Lower leg skin (tissue), 4 donors: ENCODE data around the gene HPD. TPM values are rescaled to one million over a fixed set of nuclear protein-coding genes. Genes with fewer than 3 reads are reported as not detected.
"Not testable (repeated sequence)": the region's sequence is repeated elsewhere in the genome, so short reads cannot be mapped to it uniquely, and the experiment has no call there.

Experiments
- DNase-seq, 2 donors: peaks; one replicate each; pipeline ENCODE4 v3.0.0-alpha.2; 2019; ENCODE audit warnings: low spot score in 2 of 2
- H3K4me3 ChIP-seq: fragments of 200-600 bp; sonication (generic); 2 replicates; pipeline ENCODE4 v1.5.1; 2017; ENCODE audit warnings: mild to moderate bottlenecking, low read depth; ENCODE audit not compliant: poor library complexity, severe bottlenecking
- POLR2A ChIP-seq, 2 donors: fragments of 450-650 bp; IDR thresholded peaks; one replicate each; pipeline ENCODE4 v1.6.1; 2016 to 2017; ENCODE audit warnings: antibody characterized with exemption in 2 of 2, mild to moderate bottlenecking in 1 of 2, moderate library complexity in 1 of 2
- WGBS, 2 donors: methylation state at CpG; one replicate each; pipeline ENCODE4 v1.1.5; 2018; 5-methylcytosine and 5-hydroxymethylcytosine counted together
- intact Hi-C: fragments of 100-400 bp; cut with DNase I; formaldehyde crosslinking; loops from one replicate; pipeline ENCODE4 v1.15.0; 2023; ENCODE audit warnings: low total_unique reads
- total RNA-seq, 4 donors: library from RNA; depleted of rRNA; stranded (reverse); fragments of >200 nt; gene quantifications; one replicate each; pipeline ENCODE4 v1.1.0, GENCODE V29; 2016
- TF ChIP-seq, protein P1 (sequence below), 3 donors: fragments of 450-650 bp; IDR thresholded peaks; one replicate each; pipeline ENCODE4 v1.5.1; 2016; ENCODE audit warnings: antibody characterized with exemption in 3 of 3, mild to moderate bottlenecking in 3 of 3, moderate library complexity in 2 of 3

HPD gene
- total RNA-seq, 4 donors from 2014 or later: not detected

- no peak for DNase-seq
- TF ChIP-seq, protein P1, sequence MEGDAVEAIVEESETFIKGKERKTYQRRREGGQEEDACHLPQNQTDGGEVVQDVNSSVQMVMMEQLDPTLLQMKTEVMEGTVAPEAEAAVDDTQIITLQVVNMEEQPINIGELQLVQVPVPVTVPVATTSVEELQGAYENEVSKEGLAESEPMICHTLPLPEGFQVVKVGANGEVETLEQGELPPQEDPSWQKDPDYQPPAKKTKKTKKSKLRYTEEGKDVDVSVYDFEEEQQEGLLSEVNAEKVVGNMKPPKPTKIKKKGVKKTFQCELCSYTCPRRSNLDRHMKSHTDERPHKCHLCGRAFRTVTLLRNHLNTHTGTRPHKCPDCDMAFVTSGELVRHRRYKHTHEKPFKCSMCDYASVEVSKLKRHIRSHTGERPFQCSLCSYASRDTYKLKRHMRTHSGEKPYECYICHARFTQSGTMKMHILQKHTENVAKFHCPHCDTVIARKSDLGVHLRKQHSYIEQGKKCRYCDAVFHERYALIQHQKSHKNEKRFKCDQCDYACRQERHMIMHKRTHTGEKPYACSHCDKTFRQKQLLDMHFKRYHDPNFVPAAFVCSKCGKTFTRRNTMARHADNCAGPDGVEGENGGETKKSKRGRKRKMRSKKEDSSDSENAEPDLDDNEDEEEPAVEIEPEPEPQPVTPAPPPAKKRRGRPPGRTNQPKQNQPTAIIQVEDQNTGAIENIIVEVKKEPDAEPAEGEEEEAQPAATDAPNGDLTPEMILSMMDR (IDR thresholded peaks at IDR 0.05): no peak
- TF ChIP-seq POLR2A (IDR thresholded peaks at IDR 0.05): no peak
- WGBS, 2 donors: 54 to 66% methylated on average over 6 of the region's 6 CpGs
- intact Hi-C loops: no loop called here
- H3K4me3 ChIP-seq: no peak overlapping the region
Measured at GRCh38 chr12:121888083-121888477, 29.4 kb upstream of the HPD start.

GRCh38 chr12:121885129-121885528 lies 26.5 kb upstream of the HPD start:
- DNase-seq, intact Hi-C loops, H3K4me3 ChIP-seq: not testable (repeated sequence)
- WGBS, 2 donors: 84 to 91% methylated on average over 11 of the region's 11 CpGs

DNA sequence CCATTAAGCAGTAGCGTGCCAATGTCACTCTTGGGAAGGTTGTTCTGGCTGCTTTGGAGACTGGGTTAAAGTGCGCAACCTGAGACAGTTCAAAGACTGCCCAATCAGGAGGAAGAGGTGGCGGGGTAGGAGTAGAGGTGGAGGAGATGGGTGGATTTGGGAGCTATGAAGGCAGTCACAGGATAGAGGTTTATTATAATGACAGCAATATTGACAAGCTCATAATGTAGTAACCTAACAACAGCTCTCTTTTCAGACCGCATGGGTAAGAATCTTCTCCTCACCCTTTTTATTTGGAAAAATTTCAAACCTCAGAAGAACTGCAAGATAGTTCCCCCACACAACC lies 24.6 kb upstream of the HPD start:
- H3K4me3 ChIP-seq: no peak overlapping the region
- TF ChIP-seq POLR2A (IDR thresholded peaks at IDR 0.05): no peak
- TF ChIP-seq, protein P1 (IDR thresholded peaks at IDR 0.05): no peak
- intact Hi-C loops: no loop called here
- WGBS, 2 donors: 49 to 59% methylated on average over 4 of the region's 4 CpGs
- DNase-seq: no peak

DNA sequence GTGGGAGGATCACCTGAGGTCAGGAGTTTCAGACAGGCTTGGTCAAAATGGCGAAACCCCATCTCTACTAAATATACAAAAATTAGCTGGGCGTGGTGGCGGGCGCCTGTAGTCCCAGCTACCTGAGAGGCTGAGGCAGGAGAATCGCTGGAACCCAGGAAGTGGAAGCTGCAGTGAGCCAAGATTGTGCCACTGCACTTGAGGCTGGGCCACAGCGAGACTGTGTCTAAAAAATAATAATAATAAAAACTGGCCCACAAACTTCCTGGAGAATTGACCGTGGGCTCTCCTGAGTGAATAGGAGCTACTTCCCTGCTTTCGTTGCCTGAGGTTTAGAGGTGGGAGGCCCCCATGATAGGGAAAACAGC lies 17.4 kb upstream of the HPD start:
- H3K4me3 ChIP-seq, intact Hi-C loops, DNase-seq: not testable (repeated sequence)
- WGBS, 2 donors: 91 to 94% methylated on average over 8 of the region's 8 CpGs

GRCh38 chr12:121875582-121875981 lies 16.9 kb upstream of the HPD start:
- 93% methylated on average over 6 of the region's 6 CpGs for WGBS, 2 donors
- DNase-seq: no peak
- TF ChIP-seq, protein P1 (IDR thresholded peaks at IDR 0.05): no peak
- TF ChIP-seq POLR2A (IDR thresholded peaks at IDR 0.05): no peak
- no peak overlapping the region for H3K4me3 ChIP-seq
- intact Hi-C loops: no loop called here

GRCh38 chr12:121874071-121874470 lies 15.4 kb upstream of the HPD start:
- intact Hi-C loops: no loop called here
- no peak for DNase-seq
- no peak overlapping the region for H3K4me3 ChIP-seq
- TF ChIP-seq, protein P1 (IDR thresholded peaks at IDR 0.05): no peak
- TF ChIP-seq POLR2A (IDR thresholded peaks at IDR 0.05): no peak
- 84 to 89% methylated on average over 6 of the region's 6 CpGs for WGBS, 2 donors

DNA sequence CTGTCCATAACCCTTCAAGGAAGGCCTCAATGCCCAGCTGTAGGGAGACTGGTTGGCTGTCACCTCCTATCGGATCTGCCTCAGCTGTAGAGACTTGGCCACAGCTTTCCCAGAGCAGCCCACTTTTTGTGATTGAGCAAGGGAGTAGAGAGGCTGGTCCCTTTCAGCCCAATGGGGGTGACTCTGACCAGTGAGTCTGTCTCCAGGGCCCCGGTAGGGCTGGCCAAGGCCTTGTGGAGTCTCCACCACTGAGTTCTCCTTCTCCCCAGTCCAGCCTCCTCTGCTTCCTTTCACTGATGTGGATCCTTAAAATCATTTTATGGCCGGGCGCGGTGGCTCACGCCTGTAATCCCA lies 14.5 kb upstream of the HPD start:
- 95 to 96% methylated on average over 6 of the region's 6 CpGs for WGBS, 2 donors
- H3K4me3 ChIP-seq: no peak overlapping the region
- intact Hi-C loops: no loop called here
- TF ChIP-seq, protein P1 (IDR thresholded peaks at IDR 0.05): no peak
- TF ChIP-seq POLR2A (IDR thresholded peaks at IDR 0.05): no peak
- no peak for DNase-seq
